NT2/D1 (cell line): ENCODE results near the gene A4GALT.

Source experiments
- SUZ12 ChIP-seq: IDR thresholded peaks from 2 replicates; pipeline ENCODE4 v1.6.1; 2011; ENCODE audit not compliant: insufficient read length, insufficient read depth; ENCODE audit errors: extremely low read depth
- ZNF274 ChIP-seq: IDR thresholded peaks from 2 replicates; pipeline ENCODE4 v1.6.1; 2011; ENCODE audit warnings: mild to moderate bottlenecking, low read depth, low read length

DNA sequence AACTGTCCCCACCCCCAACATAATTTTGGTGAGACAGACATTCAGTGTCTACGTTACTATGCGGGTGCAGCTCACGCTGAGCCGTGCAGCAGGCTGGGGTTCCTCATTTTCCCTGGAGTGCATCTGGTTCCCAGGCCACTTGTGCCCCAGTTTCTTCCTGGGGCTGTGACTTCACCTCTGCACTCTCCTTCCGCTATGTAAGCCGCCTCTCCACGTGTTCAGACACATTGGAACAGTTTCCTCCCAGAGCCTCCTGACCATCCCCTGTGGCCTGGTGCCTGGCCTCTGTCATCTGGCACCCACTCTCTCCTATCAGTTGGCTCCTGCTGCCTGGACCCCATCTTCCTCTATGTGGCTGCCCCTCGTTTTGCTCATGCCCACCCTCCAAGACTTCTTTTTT, 46.2 kb upstream of the A4GALT start:
- TF ChIP-seq ZNF274 (no peak), SUZ12 (no peak)
